Uterus (tissue), 4 donors: Measurements from ENCODE around the gene TRIOBP. TPM values are rescaled to one million over a fixed set of nuclear protein-coding genes. Genes with fewer than 3 reads are reported as not detected.

Source experiments
- DNase-seq, 2 donors: peaks; one replicate each; pipeline ENCODE4 v3.0.0-alpha.2; 2019 to 2020
- H3K27ac ChIP-seq, 2 donors: fragments of 200-600 bp; sonication (generic); 1 replicate in 1 of 2; 2 replicates in 1 of 2; pipeline ENCODE4 v1.5.1; 2016 to 2018
- H3K27me3 ChIP-seq, 2 donors: fragments of 200-600 bp; sonication (generic); one replicate each; pipeline ENCODE4 v1.5.1; 2018 to 2019; ENCODE audit warnings: control low read depth in 1 of 2
- H3K36me3 ChIP-seq, 2 donors: fragments of 200-600 bp; sonication (generic); one replicate each; pipeline ENCODE4 v1.5.1; 2019; ENCODE audit warnings: control low read depth in 1 of 2
- H3K4me1 ChIP-seq, 2 donors: fragments of 200-600 bp; sonication (generic); one replicate each; pipeline ENCODE4 v1.5.1; 2018 to 2019; ENCODE audit warnings: control low read depth in 1 of 2
- H3K4me3 ChIP-seq, 2 donors: fragments of 200-600 bp; sonication (generic); 1 replicate in 1 of 2; 2 replicates in 1 of 2; pipeline ENCODE4 v1.5.1; 2018 to 2019; ENCODE audit warnings: mild to moderate bottlenecking in 1 of 2
- H3K9me3 ChIP-seq, 2 donors: fragments of 200-600 bp; sonication (generic); one replicate each; pipeline ENCODE4 v1.5.1; 2019; ENCODE audit warnings: control low read depth in 1 of 2
- POLR2A ChIP-seq, 2 donors: fragments of 450-650 bp; IDR thresholded peaks; one replicate each; pipeline ENCODE4 v1.6.1; 2016; ENCODE audit warnings: antibody characterized with exemption in 2 of 2, mild to moderate bottlenecking in 1 of 2, moderate library complexity in 1 of 2
- intact Hi-C: fragments of 100-400 bp; cut with DNase I; formaldehyde crosslinking; loops from one replicate; pipeline ENCODE4 v1.15.1; 2023; ENCODE audit warnings: low total_unique reads
- total RNA-seq, 4 donors: library from RNA; depleted of rRNA in 3 of 4; stranded (reverse); fragments of >200 nt in 3 of 4; gene quantifications; one replicate each; pipeline versions ENCODE4 v1.1.0 to v1.2.4, GENCODE V29; 2014 to 2023
- TF ChIP-seq, protein P1 (sequence below), 4 experiments: fragments of 200-600 bp in 2 of 4; fragments of 450-650 bp in 2 of 4; sonication (generic) in 2 of 4; IDR thresholded peaks; one replicate each; pipeline ENCODE4 v1.5.1; 2016 to 2019; ENCODE audit warnings: antibody characterized with exemption in 4 of 4, mild to moderate bottlenecking in 2 of 4, moderate library complexity in 1 of 4
- donor health status: DM: yes; HTN: yes; CAD: no.

The TRIOBP gene
- total RNA-seq, 4 donors from 2014 or later, result 56.2 to 177 (median 127) TPM

DNA sequence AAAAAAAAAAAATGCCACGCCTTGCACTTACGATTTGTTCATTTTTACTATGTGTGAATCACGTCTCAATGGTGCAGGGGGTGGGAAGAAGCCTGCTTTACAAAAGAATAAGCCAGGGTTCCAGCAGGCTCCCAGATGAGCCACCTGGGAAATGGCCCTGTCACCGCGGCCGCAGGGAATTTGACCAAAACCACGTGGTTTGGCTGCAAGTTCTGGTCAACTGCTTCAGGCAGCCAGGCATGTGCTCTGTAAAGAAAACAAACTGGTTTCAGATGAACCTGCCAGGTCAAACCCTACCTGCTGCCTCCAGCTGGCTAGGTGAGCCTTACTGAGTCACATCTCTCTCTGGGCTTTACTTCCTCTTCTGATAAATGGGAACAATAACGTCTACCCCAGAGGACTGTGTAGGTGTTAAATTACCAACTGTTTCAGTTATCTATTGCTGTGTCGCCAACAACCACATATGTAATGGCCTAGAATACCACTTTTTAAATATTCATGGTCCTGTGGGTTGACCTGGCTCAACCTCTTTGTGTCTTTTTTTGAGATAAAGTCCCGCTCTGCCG is 80.4 kb downstream of the TRIOBP start:
- H3K27me3 ChIP-seq, result no peaks in the 10 kb centered on the region
- intact Hi-C loops, result no loop called here
- H3K4me1 ChIP-seq, result no peaks in the 10 kb centered on the region
- H3K27ac ChIP-seq, result peak overlapping the region; percentile 44 to 59
- no peak for TF ChIP-seq POLR2A (IDR thresholded peaks at IDR 0.05)
- TF ChIP-seq, protein P1, sequence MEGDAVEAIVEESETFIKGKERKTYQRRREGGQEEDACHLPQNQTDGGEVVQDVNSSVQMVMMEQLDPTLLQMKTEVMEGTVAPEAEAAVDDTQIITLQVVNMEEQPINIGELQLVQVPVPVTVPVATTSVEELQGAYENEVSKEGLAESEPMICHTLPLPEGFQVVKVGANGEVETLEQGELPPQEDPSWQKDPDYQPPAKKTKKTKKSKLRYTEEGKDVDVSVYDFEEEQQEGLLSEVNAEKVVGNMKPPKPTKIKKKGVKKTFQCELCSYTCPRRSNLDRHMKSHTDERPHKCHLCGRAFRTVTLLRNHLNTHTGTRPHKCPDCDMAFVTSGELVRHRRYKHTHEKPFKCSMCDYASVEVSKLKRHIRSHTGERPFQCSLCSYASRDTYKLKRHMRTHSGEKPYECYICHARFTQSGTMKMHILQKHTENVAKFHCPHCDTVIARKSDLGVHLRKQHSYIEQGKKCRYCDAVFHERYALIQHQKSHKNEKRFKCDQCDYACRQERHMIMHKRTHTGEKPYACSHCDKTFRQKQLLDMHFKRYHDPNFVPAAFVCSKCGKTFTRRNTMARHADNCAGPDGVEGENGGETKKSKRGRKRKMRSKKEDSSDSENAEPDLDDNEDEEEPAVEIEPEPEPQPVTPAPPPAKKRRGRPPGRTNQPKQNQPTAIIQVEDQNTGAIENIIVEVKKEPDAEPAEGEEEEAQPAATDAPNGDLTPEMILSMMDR (IDR thresholded peaks at IDR 0.05), result no peak
- H3K9me3 ChIP-seq, result no peaks in the 10 kb centered on the region
- no peak overlapping the region for H3K4me3 ChIP-seq
- peak in 1 of 2 donors; percentile 56 for DNase-seq
- H3K36me3 ChIP-seq, result no peaks in the 10 kb centered on the region

DNA sequence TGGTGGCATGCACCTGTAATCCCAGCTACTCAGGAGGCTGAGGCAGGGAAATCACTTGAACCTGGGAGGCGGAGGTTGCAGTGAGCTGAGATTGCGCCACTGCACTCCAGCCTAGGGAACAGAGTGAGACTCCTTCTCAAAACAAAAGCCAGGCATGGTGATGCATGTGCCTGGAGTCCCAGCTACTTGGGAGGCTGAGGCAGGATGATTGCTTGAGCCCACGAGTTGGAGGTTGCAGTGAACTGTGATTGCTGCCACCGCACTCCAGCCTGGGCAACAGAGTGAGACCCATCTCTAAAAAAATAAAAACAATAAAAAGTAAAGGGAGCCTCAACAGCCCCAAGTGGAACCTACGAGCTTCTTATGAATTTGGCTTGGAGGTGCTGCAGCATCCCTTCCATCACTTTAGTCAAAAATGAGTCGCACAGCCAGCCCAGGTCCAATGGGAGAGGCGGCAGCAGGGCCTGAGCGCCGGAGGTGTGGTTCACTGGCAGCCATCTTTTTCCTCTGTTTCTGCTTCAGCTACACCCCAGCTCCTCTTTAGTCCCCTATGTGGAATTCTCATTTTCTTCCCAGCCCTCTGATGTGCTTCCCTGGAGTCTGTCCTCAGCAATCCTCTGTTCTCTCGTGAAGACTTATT is 81.6 kb downstream of the TRIOBP start:
- TF ChIP-seq, protein P1 (IDR thresholded peaks at IDR 0.05), result no peak
- TF ChIP-seq POLR2A (IDR thresholded peaks at IDR 0.05), result no peak
- intact Hi-C loops, result no loop called here

DNA sequence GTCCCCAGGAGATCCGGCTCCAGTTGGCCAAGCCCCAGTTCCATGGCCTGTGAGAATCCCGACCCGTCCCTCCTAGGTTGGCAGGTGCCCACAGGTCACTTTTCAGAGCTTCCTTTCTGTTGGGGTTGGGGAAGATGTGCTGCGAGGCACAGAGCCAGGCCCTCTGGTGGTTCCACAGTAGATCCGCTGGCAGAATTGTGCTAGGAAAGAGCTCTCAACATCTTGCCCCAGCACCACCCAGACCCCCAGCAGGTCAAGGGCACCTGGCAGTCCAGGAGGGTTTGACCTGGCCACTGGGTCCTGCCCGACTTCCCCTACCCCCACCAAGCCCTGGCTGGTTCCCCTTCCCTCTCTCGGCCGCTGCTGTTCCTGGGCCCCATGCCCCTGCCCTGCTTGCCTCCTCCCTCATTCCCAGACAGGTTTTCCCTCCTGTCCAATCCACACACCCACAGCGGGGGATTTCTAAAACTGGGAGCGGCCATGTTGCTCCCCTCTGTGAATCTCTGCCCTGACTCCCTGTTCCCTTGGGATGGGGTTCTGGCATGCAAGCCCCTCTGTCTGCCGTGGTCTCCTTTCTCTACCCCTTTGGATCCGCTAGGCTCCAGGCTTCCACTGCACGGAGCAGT is 84.7 kb downstream of the TRIOBP start:
- no peaks in the 10 kb centered on the region for H3K9me3 ChIP-seq
- peak in 1 of 2 donors; percentile 60 for DNase-seq
- H3K36me3 ChIP-seq, result no peaks in the 10 kb centered on the region
- H3K4me1 ChIP-seq, result no peaks in the 10 kb centered on the region
- no peak overlapping the region for H3K4me3 ChIP-seq
- TF ChIP-seq, protein P1 (IDR thresholded peaks at IDR 0.05), result peak in 2 of 4 experiments; percentile 10 to 38
- TF ChIP-seq POLR2A (IDR thresholded peaks at IDR 0.05), result no peak
- H3K27me3 ChIP-seq, result no peaks in the 10 kb centered on the region
- intact Hi-C loops, result no loop called here
- peak overlapping the region in 1 of 2 donors; percentile 34 for H3K27ac ChIP-seq

More for the DNA sequence above, 81.6 kb downstream of the TRIOBP start:
- H3K4me3 ChIP-seq, result no peak overlapping the region
- no peak for DNase-seq
- no peaks in the 10 kb centered on the region for H3K4me1 ChIP-seq
- H3K27me3 ChIP-seq, result no peaks in the 10 kb centered on the region
- no peaks in the 10 kb centered on the region for H3K36me3 ChIP-seq
- no peaks in the 10 kb centered on the region for H3K9me3 ChIP-seq
- no peak overlapping the region for H3K27ac ChIP-seq

DNA sequence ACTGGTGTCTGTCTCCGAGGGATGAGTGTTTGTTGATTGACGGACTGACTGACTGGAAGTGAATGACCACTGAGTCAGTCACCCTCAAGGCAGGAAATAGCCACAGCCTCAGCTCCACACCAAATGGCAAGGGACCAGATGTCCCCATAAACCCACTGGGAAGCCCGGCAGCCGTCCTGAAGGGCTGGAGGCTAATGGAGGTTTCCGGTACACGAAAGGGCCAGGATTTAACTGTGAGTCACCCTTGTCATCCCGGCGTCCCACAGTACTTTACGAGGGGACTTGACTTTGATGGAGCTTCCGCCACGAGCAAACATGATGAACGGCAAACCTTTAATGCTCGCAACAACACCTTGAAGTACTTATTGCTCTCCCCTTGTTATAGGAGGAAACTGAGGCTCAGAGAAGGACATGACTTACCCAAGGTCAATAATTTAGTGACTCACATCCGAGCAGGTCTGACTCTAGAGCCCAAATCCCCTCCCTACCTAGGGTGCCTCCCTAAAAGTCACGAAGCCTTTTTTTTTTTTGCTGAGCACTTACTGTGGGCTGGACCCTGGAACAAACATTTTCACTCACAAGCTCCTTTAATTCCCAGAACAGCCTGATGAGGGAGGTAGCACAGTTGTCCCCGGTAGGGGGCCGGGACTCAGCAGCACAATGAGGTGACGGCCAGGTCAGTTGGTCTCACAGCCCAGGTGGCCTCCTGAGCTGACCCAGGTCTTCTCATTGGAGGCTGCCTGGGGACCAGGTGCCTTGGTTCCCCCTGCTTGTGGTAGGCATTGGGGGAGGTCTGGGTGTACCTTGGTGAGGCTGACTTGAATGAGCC is 85.7 kb downstream of the TRIOBP start:
- intact Hi-C loops, result no loop called here
- Histone ChIP-seq H3K4me1 (no peaks in the 10 kb centered on the region), H3K27me3 (no peaks in the 10 kb centered on the region), H3K9me3 (no peaks in the 10 kb centered on the region), H3K36me3 (no peaks in the 10 kb centered on the region), H3K4me3 (no peak overlapping the region), H3K27ac (no peak overlapping the region)
- DNase-seq, result no peak
- no peak for TF ChIP-seq POLR2A (IDR thresholded peaks at IDR 0.05)

DNA sequence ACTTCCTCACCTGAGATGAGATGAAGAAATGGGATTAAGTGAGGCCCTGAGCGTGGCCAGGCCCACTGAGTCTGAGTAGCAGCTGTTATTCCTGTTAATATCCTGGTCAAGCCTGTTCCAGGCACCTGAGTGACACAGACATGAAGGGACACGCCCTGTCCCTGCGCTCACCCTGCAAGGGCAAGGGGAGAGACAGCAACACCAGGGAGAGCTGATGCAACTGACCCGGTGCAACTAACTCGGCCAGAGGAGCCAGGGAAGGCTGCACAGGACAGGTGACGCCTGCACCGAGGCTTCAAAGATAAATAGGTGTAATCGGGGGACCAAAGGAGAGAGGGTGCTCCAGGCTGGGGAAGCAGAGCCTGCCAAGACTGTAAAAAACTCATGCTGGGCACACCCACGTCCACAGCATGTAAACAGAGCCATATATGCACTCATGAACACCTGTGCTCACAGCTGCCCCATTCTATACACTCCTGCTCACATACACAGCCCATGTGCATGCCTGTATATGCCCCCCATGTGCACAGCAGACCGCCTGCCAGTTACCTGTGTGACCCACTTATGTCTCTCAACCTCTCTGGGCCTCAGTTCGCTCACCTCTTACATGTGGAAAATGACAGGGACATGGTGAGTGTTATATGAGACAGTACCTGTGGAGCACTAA is 88.1 kb downstream of the TRIOBP start:
- H3K4me3 ChIP-seq, result no peak overlapping the region
- intact Hi-C loops, result no loop called here
- TF ChIP-seq, protein P1 (IDR thresholded peaks at IDR 0.05), result no peak
- no peak for TF ChIP-seq POLR2A (IDR thresholded peaks at IDR 0.05)
- no peaks in the 10 kb centered on the region for H3K9me3 ChIP-seq
- H3K36me3 ChIP-seq, result no peaks in the 10 kb centered on the region
- no peaks in the 10 kb centered on the region for H3K4me1 ChIP-seq
- no peak for DNase-seq
- no peak overlapping the region for H3K27ac ChIP-seq
- no peaks in the 10 kb centered on the region for H3K27me3 ChIP-seq
